ENCODE data around the gene ATOH8.

Gene ATOH8

DNA sequence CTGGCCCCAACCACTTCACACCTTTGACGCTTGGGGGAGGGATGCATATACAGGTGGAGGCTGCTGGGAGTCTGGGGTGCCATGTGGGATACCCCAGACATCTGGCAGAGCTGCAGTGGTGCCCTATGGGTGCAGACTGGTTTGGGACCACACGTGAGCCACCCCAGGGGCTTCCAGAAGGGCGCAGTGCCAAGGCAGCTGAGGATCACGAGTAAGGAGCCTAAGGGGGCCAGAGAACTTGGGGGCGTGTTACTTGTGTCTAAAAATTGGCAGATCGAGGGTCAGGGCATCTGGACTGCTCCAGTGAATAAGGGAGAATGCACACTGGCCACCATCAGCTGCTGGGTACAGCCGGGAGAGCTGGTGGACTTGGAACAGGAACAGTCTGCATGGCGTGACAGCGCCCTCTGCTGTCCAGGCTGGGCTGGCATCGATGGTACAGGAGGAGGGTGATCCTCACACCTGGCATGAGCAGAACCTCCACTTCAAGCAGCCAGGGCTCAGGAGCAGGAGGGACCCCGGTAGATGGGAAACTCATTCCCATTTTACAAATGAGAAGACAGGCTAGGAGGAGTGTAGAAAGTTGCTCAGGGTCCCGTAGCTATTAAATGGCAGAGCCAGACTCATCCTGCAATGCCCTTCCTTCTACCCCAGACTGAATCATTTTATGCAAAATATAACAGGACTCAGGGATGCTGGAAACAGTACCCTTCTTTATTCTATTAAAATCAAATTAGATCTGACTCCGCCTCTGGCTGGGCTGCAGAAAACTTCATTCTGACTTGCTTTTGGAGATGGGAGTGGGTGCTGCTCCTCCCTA, 60.4 kb downstream of the ATOH8 start:
- peak; percentile 99 for TF ChIP-seq CTCF (IDR thresholded peaks at IDR 0.05; ENCODE audit: low read depth, low read length, missing control alignments)
- H3K4me3 ChIP-seq (ENCODE audit: low read depth, low read length) = no peak overlapping the region

GRCh38 chr2:85814802-85815550, 61.2 kb downstream of the ATOH8 start:
- no peak overlapping the region for H3K4me3 ChIP-seq (ENCODE audit: low read depth, low read length)
- TF ChIP-seq CTCF (IDR thresholded peaks at IDR 0.05; ENCODE audit: low read depth, low read length, missing control alignments) = no peak
- no peak for DNase-seq (ENCODE audit: low read depth)

More for the DNA sequence above, 60.4 kb downstream of the ATOH8 start:
- peak; percentile 44 for DNase-seq (ENCODE audit: low read depth)

GRCh38 chr2:85819811-85820510, 66.2 kb downstream of the ATOH8 start:
- no peak overlapping the region for H3K4me3 ChIP-seq (ENCODE audit: low read depth, low read length)
- DNase-seq (ENCODE audit: low read depth) = no peak
- TF ChIP-seq CTCF (IDR thresholded peaks at IDR 0.05; ENCODE audit: low read depth, low read length, missing control alignments) = no peak

DNA sequence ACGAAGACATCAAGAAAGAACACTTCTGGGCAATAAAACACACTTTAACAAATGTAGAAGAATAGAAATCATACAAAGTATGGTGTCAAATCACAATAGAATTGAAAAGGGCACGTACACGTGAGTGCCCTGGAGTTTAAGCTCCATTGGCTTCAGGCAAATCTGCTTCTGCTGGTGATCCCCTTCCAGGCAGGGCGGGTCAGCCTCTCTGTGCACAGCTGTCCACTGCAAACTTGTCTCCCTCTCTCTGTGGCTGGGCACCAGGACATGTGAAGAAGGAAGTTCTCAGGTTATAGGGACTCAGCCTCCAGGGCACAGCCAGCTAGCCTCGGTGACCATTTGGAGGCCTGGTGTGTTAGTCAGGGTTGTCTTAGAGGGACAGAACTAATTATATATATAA, 69.0 kb downstream of the ATOH8 start:
- no peak overlapping the region for H3K4me3 ChIP-seq (ENCODE audit: low read depth, low read length)
- DNase-seq (ENCODE audit: low read depth) = no peak
- no peak for TF ChIP-seq CTCF (IDR thresholded peaks at IDR 0.05; ENCODE audit: low read depth, low read length, missing control alignments)

- TF ChIP-seq CTCF (IDR thresholded peaks at IDR 0.05; ENCODE audit: low read depth, low read length, missing control alignments) = no peak
- DNase-seq (ENCODE audit: low read depth) = no peak
- H3K4me3 ChIP-seq (ENCODE audit: low read depth, low read length) = no peak overlapping the region
Measured at GRCh38 chr2:85823951-85824350, 70.2 kb downstream of the ATOH8 start.

GRCh38 chr2:85826990-85827878, 73.4 kb downstream of the ATOH8 start:
- no peak for DNase-seq (ENCODE audit: low read depth)

More at GRCh38 chr2:85826990-85827878, 73.4 kb downstream of the ATOH8 start:
- no peak overlapping the region for H3K4me3 ChIP-seq (ENCODE audit: low read depth, low read length)
- TF ChIP-seq CTCF (IDR thresholded peaks at IDR 0.05; ENCODE audit: low read depth, low read length, missing control alignments) = peak; percentile 88

All from GM12864 (cell line).